Activated CD4-positive, CD25-positive, alpha-beta regulatory T cell treated with anti-CD3 and anti-CD28 coated beads, Interleukin-2, amount 50 U/mL, for 72 hours (primary cell): Measurements from ENCODE around the gene ZBTB7C.

Experiments used
- DNase-seq: peaks from one replicate; pipeline ENCODE4 v3.0.0; 2021

ZBTB7C gene

DNA sequence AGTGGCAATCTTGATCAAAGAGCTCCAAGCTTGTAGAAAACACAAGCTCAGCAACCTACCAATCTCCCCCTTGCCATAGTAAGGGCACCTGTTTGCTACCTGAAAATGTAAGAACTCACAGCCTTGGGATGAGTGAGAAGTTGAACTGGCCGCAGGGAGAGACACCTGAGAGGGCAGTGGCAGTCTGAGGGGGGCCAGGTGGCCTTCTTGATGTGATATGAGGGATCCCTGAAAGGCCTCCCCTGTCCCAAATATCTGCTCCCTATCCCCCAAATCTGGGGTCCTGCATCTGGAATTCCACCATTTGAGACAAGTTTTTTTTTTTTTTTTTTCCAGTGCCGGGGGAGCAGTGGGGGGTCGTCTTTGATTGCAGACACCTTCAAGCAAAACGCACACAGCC is 248.6 kb downstream of the ZBTB7C start:
- DNase-seq = no peak

GRCh38 chr18:48159816-48160215 is 249.4 kb downstream of the ZBTB7C start:
- DNase-seq = no peak

- DNase-seq = no peak
Observed at GRCh38 chr18:48158721-48159120, 250.5 kb downstream of the ZBTB7C start.

- no peak for DNase-seq
Observed at GRCh38 chr18:48157956-48158355, 251.2 kb downstream of the ZBTB7C start.

- DNase-seq = no peak
Observed at GRCh38 chr18:48155856-48156255, 253.3 kb downstream of the ZBTB7C start.

DNA sequence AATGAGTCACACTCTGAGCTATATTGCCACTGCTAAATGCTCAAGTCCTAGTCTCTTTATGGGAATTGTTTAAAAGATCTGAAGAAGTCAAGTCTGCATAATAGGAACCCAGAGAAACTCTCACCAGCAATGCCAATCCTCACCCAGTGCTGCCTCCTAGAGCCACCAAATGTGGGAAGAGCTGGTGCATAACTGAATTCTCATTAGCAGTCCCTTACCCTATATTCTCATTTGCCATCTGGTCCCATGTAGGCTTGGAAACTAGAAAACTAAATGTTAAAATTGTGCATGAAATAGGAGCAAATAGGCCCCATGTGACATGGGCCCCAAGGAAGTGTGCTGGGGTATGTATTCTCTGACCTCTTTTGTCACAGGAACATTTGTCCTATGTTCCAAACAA is 254.4 kb downstream of the ZBTB7C start:
- DNase-seq = no peak

DNA sequence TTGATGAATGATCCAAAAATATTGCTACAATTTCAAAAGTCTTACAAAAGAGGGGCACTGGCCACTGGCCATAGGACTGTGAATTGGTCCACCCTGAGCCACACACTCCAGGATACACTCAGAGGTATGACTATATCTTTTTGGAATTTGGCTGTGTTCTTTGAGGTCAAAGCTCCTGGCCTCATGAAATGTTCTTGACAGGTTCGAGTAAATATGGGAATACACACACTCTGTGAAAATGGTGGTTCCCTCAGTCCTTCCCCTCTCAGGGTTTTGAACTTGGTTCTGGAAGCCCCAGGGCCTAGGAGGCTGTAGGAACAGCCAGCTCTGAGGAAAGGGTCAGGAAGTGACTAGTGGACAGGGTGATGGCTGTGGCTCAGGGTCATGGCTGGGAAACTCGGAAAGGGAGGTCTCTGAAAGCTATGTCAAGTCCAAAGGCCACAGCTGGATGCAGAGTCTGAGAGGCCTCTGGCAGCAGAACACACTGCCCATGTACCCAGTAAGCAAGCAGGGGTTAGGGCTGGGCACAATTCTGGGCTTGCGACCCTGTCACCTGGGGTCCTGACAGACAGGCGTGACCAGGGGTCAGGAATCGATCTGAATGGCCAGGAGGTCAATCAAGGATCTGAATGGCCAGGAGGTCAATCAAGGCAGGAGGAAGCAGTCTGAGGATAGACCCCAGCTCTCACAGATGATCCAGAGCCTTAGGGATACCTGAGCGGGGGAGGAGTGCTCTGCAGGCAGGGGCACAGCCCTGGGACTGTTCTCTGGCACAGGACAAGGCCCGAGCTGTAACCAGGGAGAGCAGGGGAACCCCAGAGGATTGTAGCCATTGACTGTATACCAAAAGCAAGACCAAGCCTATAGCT is 255.3 kb downstream of the ZBTB7C start:
- no peak for DNase-seq

- DNase-seq = no peak
Observed at GRCh38 chr18:48152549-48152948, 256.6 kb downstream of the ZBTB7C start.

DNA sequence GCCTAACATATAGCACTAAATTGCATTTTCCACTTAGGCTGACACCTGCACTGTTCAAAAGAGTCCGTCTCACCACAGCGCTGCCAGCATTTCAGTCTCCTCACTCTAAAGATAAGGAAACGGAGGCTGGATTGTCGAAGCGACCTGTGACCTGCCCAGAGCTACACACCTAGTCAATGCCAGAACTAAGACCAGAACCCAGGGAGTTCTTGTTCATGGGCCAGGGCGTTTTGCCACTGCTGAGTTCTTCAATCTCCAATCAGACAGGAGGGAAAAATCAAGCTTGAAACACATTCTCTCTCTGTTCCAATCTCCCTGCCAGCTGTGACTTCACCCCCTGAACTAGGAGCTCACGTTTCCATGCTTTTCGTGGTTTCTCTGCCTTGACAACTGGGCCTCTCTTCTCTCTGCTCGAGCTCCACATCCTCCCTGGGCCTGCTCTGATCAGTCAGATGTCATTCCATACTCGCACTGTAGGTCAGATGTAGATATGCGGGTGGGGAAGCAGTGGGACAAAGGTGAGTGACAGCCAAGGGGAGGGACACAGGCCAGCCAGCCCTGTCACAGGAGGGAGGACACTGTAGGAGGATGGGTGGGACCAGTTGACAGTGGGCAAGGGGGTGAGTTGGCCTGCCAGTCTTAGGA is 257.6 kb downstream of the ZBTB7C start:
- no peak for DNase-seq

DNA sequence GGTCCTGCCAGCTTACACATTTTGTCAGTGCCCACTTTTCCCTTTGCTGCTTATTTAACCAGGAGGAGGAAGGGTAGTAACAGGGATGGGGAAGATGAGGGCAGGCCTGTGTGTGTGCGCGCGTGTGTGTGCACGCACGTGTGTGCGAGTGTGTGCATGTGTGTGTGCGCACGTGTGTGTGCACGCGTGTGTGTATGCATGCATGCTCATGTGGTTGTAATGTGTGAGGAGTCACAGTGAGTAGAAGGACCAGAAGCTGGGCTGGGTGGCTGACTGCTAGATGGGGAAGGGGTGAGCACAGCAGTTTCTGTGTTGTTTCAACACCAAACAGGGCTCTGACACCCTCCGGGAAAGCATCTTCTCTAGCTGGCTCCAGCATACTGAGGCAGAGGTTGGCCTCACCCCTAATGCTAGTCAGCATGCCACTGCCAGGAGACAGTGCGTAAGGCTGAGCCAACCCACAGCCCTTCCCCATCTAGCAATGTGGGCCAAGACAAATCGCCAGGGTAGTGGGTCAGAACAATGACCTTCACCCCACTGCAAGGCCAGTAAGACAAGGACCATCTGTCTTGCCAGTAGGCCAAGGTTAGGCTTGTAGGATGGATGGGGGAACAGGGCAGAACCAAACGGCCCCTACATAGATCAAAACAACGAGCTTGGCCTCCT is 260.0 kb downstream of the ZBTB7C start:
- DNase-seq = no peak

DNA sequence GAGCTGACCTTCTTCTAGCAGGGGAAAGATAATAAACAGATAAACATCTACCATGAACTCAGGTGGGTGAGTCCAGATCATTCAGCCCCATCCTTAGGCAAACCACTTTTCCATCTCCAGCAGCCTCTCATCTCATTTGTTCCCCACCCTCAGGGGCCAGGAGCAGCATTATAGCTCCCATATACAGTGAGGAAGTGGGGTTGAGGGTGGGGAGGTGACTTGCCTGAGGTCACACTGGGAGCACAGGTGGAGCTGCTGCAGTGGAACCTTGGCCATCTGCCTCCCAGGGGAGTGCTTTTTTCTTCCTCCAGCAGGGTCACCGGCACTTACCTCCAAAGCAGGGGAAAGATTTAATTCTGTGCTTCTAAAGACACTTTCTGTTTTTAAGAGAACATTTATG is 266.2 kb downstream of the ZBTB7C start:
- DNase-seq = no peak

- no peak for DNase-seq
Observed at GRCh38 chr18:48142353-48142752, 266.8 kb downstream of the ZBTB7C start.

DNA sequence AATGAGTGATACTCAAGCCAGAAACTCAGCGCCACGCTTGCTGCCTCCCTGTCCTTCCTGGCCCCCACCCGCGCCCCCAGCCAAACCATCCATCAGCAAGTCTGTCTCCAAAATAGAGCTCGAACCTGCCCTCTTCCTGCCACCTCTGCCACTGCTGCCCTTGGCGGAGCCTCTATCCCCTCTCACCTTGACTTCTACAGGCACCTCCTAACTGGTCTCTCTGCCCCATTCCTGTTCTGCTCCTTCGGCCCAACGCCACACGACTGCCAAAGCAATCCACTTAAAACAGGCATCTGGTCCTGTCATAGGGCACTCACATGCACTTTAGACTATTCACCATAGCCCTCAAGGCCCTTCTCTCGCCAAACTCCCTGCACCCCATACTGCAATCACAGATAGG is 268.5 kb downstream of the ZBTB7C start:
- no peak for DNase-seq

DNA sequence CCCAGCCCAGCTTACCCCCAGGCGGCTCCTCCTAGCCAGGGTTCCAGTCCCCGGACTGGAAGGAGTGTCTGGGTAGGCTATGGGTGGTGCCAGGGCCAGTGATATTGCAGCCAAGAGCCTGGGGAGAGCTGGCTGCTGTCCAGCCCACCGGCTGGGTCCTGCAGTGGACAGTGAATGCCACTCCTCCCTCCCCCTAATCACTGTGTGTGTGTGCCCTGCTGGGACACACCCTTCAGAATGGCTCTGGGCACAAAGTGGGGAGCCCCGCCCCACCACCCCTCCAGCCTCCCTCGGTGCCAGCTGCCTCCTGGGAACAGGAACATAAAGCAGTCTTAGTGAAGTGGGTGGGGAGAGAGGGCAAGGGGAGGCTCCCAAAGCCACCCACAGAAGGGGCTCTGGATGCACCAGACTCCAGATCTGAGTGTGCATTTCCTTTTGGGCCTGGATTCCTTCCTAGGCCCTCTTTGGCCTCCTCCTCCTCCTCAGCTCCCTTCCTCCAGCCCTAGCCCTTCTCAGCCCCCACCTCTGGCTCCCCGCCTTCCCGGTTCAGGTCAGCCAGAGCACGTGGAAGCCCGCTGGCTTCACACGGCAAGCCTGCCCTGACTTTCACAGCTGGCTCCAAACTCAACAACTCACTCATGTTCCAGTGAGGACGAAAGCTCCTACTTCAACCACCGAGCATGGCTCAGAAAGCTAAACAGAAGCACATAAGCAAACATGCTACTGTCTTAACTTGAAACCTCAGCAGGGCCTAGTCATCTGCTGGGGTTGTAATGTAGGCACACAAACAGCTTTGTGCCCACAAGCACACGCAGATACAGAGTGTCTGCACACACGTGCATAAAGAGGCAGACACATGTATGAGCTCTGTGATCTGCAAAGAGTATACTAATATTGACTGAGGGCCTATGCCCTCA is 269.5 kb downstream of the ZBTB7C start:
- DNase-seq = no peak

GRCh38 chr18:48138660-48139430 is 270.3 kb downstream of the ZBTB7C start:
- no peak for DNase-seq

- no peak for DNase-seq
Observed at GRCh38 chr18:48138210-48138609, 271.0 kb downstream of the ZBTB7C start.

- no peak for DNase-seq
Observed at GRCh38 chr18:48137374-48138081, 271.7 kb downstream of the ZBTB7C start.

GRCh38 chr18:48136827-48137373 is 272.3 kb downstream of the ZBTB7C start:
- no peak for DNase-seq

- no peak for DNase-seq
Observed at GRCh38 chr18:48136051-48136826, 272.9 kb downstream of the ZBTB7C start.

GRCh38 chr18:48135436-48135966 is 273.7 kb downstream of the ZBTB7C start:
- DNase-seq = no peak
